ENCODE results near the gene JOSD2.
"Not testable (repeated sequence)": the region's sequence is repeated elsewhere in the genome, so short reads cannot be mapped to it uniquely, and the experiment has no call there.

DNA sequence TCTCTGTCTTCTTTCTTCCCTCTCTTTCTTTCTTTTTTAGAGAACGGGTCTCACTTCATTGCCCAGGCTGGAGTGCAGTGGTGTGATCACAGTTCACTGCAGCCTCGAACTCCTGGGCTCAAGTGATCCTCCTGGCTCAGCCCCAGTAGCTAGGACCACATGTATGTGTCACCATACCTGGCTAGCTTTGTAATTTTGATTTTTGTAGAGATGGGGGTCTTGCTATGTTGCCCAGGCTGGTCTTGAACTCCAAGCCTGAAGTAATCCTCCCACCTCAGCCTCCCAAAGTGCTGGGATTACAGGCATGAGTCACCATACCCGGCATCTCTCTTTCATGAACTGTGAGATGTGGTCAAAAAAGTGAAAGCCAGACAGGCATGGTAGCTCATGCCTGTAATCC, 37.7 kb downstream of the JOSD2 start:
- TF ChIP-seq POLR2A, EP300, POLR2AphosphoS5 (IDR thresholded peaks at IDR 0.05): not testable (repeated sequence)
- TF ChIP-seq, protein P1, sequence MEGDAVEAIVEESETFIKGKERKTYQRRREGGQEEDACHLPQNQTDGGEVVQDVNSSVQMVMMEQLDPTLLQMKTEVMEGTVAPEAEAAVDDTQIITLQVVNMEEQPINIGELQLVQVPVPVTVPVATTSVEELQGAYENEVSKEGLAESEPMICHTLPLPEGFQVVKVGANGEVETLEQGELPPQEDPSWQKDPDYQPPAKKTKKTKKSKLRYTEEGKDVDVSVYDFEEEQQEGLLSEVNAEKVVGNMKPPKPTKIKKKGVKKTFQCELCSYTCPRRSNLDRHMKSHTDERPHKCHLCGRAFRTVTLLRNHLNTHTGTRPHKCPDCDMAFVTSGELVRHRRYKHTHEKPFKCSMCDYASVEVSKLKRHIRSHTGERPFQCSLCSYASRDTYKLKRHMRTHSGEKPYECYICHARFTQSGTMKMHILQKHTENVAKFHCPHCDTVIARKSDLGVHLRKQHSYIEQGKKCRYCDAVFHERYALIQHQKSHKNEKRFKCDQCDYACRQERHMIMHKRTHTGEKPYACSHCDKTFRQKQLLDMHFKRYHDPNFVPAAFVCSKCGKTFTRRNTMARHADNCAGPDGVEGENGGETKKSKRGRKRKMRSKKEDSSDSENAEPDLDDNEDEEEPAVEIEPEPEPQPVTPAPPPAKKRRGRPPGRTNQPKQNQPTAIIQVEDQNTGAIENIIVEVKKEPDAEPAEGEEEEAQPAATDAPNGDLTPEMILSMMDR (IDR thresholded peaks at IDR 0.05): not testable (repeated sequence)
